Upper lobe of left lung (tissue), 6 donors: Measurements from ENCODE around the gene FEZ2. TPM values are rescaled to one million over a fixed set of nuclear protein-coding genes. Genes with fewer than 3 reads are reported as not detected.
A peak's percentile ranks its signal among the peaks of the same experiment; 100 is the strongest.

Source experiments
- ATAC-seq, 2 donors: fragments of 200-7000 bp; cut with Tn5 transposase; one replicate each; pipeline ENCODE4 v1.9.1; 2022; ENCODE audit warnings: mild to moderate bottlenecking in 2 of 2, moderate library complexity in 2 of 2; ENCODE audit not compliant: low FRiP score in 2 of 2
- DNase-seq, 2 donors: peaks; one replicate each; pipeline ENCODE4 v3.0.0-alpha.2; 2019 to 2020
- H3K27ac ChIP-seq, 4 donors: fragments of 200-600 bp; sonication (generic); one replicate each; pipeline ENCODE4 v1.5.1; 2016 to 2019
- H3K27me3 ChIP-seq, 4 donors: fragments of 200-600 bp; sonication (generic); one replicate each; pipeline ENCODE4 v1.5.1; 2017 to 2019
- H3K36me3 ChIP-seq, 4 donors: fragments of 200-600 bp; sonication (generic); one replicate each; pipeline ENCODE4 v1.5.1; 2016 to 2019
- H3K4me1 ChIP-seq, 4 donors: fragments of 200-600 bp; sonication (generic); one replicate each; pipeline ENCODE4 v1.5.1; 2018 to 2019
- H3K4me3 ChIP-seq, 4 donors: fragments of 200-600 bp; sonication (generic); one replicate each; pipeline ENCODE4 v1.5.1; 2017 to 2019; ENCODE audit warnings: mild to moderate bottlenecking in 2 of 4, moderate library complexity in 1 of 4
- H3K9me3 ChIP-seq, 4 donors: fragments of 200-600 bp; sonication (generic); one replicate each; pipeline ENCODE4 v1.5.1; 2018 to 2019
- EP300 ChIP-seq, 4 donors: sonication (generic); formaldehyde crosslinking; IDR thresholded peaks; one replicate each; pipeline ENCODE4 v1.5.1; 2017; ENCODE audit warnings: antibody characterized with exemption in 4 of 4, control low read depth in 2 of 4
- POLR2A ChIP-seq, 4 donors: fragments of 450-650 bp; IDR thresholded peaks; one replicate each; pipeline ENCODE4 v1.5.1; 2016 to 2017; ENCODE audit warnings: antibody characterized with exemption in 4 of 4, mild to moderate bottlenecking in 2 of 4
- POLR2AphosphoS5 ChIP-seq, 2 donors: sonication (generic); formaldehyde crosslinking; IDR thresholded peaks; one replicate each; pipeline ENCODE4 v1.5.1; 2017; ENCODE audit warnings: antibody characterized with exemption in 2 of 2
- WGBS, 2 donors: methylation state at CpG; one replicate each; pipeline ENCODE4 v1.1.5; 2017 to 2018; 5-methylcytosine and 5-hydroxymethylcytosine counted together
- total RNA-seq, 6 donors: library from RNA; depleted of rRNA in 4 of 6; stranded (reverse); fragments of >200 nt in 4 of 6; gene quantifications; one replicate each; pipeline versions ENCODE4 v1.1.0 to v1.2.1, GENCODE V29; 2016 to 2021
- TF ChIP-seq, protein P1 (sequence below), 6 experiments: fragments of 450-650 bp in 4 of 6; fragments of 200-600 bp in 2 of 6; sonication (generic) in 2 of 6; IDR thresholded peaks; one replicate each; pipeline ENCODE4 v1.5.1; 2016 to 2019; ENCODE audit warnings: antibody characterized with exemption in 6 of 6
- donor health status: DM: no; HTN: no; CAD: no; lungs with moderate emphysema.
- donor health status: DM: no; HTN: yes; CAD: no; lungs with severe emphysema.

FEZ2 gene
- total RNA-seq, 6 donors from 2014 or later = 38.2 to 81.1 (median 43.1) TPM

DNA sequence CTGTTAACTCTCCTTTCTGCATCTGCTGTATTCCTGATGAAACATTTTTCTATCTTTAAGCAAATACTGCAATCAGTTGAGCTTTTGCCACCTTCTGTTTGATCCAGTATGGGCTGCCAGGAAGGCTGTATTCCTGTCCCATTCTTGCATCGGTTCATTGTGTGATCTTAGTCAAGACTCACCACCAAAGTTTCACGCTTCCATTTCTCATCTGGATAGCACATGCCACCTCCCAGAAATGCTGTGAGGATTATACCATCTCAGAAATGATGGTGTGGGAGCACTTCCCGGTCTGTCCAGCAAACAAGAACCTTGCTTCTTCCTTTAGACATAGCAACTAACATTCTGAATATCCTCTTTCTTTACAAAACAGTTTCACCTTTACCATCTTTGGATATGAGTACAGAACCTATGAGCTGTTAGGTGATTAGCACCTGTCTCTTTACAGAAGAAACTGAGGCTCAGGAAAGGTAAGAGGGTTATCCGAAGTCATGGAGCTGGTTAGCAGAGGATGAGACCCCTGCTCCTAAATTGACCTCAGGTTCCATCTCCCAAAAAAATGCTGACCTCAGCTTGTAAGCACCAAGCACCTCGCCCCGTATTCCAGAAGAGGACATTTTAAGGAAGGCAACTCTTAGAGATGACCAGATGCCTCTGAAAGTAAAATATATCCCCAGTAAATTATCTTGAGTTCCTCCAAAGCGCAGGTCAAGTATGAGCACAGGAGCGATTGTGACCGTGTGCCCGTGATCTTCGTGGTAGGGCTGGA lies 56.8 kb downstream of the FEZ2 start:
- DNase-seq (no peak), ATAC-seq (no peak)
- Histone ChIP-seq H3K9me3 (no peaks in the 10 kb centered on the region), H3K4me1 (peaks cover 0 to 6% (median 0%) of the 10 kb centered on the region in 4 donors), H3K27ac (peak overlapping the region in 1 of 4 donors; percentile 36), H3K36me3 (peaks cover 0 to 69% (median 12%) of the 10 kb centered on the region in 4 donors), H3K27me3 (no peaks in the 10 kb centered on the region), H3K4me3 (no peak overlapping the region)
- TF ChIP-seq, protein P1, sequence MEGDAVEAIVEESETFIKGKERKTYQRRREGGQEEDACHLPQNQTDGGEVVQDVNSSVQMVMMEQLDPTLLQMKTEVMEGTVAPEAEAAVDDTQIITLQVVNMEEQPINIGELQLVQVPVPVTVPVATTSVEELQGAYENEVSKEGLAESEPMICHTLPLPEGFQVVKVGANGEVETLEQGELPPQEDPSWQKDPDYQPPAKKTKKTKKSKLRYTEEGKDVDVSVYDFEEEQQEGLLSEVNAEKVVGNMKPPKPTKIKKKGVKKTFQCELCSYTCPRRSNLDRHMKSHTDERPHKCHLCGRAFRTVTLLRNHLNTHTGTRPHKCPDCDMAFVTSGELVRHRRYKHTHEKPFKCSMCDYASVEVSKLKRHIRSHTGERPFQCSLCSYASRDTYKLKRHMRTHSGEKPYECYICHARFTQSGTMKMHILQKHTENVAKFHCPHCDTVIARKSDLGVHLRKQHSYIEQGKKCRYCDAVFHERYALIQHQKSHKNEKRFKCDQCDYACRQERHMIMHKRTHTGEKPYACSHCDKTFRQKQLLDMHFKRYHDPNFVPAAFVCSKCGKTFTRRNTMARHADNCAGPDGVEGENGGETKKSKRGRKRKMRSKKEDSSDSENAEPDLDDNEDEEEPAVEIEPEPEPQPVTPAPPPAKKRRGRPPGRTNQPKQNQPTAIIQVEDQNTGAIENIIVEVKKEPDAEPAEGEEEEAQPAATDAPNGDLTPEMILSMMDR (IDR thresholded peaks at IDR 0.05) = no peak
- TF ChIP-seq POLR2A (IDR thresholded peaks at IDR 0.05) (no peak), EP300 (IDR thresholded peaks at IDR 0.05) (no peak), POLR2AphosphoS5 (IDR thresholded peaks at IDR 0.05) (no peak)
- 84 to 93% methylated on average over 10 to 11 of the region's 11 CpGs for WGBS, 2 donors

GRCh38 chr2:36539631-36540030 lies 58.3 kb downstream of the FEZ2 start:
- ATAC-seq (no peak), DNase-seq (no peak)
- TF ChIP-seq EP300 (IDR thresholded peaks at IDR 0.05) (no peak), POLR2AphosphoS5 (IDR thresholded peaks at IDR 0.05) (no peak), POLR2A (IDR thresholded peaks at IDR 0.05) (no peak)
- TF ChIP-seq, protein P1 (IDR thresholded peaks at IDR 0.05) = no peak
- Histone ChIP-seq H3K36me3 (peaks cover 0 to 56% (median 9%) of the 10 kb centered on the region in 4 donors), H3K27me3 (no peaks in the 10 kb centered on the region), H3K9me3 (no peaks in the 10 kb centered on the region), H3K4me3 (no peak overlapping the region), H3K27ac (no peak overlapping the region), H3K4me1 (peaks cover 0 to 6% (median 0%) of the 10 kb centered on the region in 4 donors)
- WGBS, 2 donors = 92 to 96% methylated on average over 7 of the region's 7 CpGs

DNA sequence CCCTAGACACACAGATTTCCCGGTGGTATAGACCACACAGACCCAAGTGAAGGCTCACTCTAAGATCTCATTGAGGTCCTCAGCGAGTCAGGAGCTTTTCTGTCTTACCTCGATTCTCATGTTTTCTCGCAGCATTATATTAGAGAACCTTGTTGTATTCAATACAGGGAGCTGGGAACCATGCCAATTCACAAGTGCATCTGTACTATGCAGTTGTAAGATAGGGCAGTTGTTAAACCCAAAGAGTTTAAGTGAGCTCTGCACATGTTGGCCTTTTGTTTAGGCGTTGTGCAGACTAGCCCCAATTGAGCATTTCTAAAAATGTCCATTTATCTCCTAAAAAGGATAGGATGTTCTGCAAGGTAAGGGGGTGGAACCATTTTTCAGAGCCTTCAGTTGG lies 59.6 kb downstream of the FEZ2 start:
- ATAC-seq = no peak

GRCh38 chr2:36536776-36537175 lies 61.2 kb downstream of the FEZ2 start:
- H3K27ac ChIP-seq = no peak overlapping the region
- H3K27me3 ChIP-seq = no peaks in the 10 kb centered on the region
- ATAC-seq (no peak), DNase-seq (no peak)
- TF ChIP-seq POLR2A (IDR thresholded peaks at IDR 0.05) = no peak
- TF ChIP-seq, protein P1 (IDR thresholded peaks at IDR 0.05) = no peak
- no peak for TF ChIP-seq EP300 (IDR thresholded peaks at IDR 0.05)
- no peak for TF ChIP-seq POLR2AphosphoS5 (IDR thresholded peaks at IDR 0.05)
- no peak overlapping the region for H3K4me3 ChIP-seq
- no peaks in the 10 kb centered on the region for H3K9me3 ChIP-seq
- peaks cover 0 to 44% (median 9%) of the 10 kb centered on the region in 4 donors for H3K36me3 ChIP-seq
- 53 to 71% methylated on average over 3 of the region's 3 CpGs for WGBS, 2 donors
- H3K4me1 ChIP-seq = no peaks in the 10 kb centered on the region

More for the DNA sequence above, 59.6 kb downstream of the FEZ2 start:
- Histone ChIP-seq H3K4me3 (no peak overlapping the region), H3K36me3 (peaks cover 0 to 43% (median 9%) of the 10 kb centered on the region in 4 donors), H3K27me3 (no peaks in the 10 kb centered on the region), H3K27ac (no peak overlapping the region), H3K9me3 (no peaks in the 10 kb centered on the region), H3K4me1 (peaks cover 0 to 6% (median 0%) of the 10 kb centered on the region in 4 donors)
- WGBS, 2 donors = 69 to 78% methylated on average over 5 of the region's 5 CpGs
- DNase-seq = peak in 1 of 2 donors; percentile 56
- TF ChIP-seq POLR2A (IDR thresholded peaks at IDR 0.05) (no peak), EP300 (IDR thresholded peaks at IDR 0.05) (no peak), POLR2AphosphoS5 (IDR thresholded peaks at IDR 0.05) (no peak)
- TF ChIP-seq, protein P1 (IDR thresholded peaks at IDR 0.05) = no peak
